ENCODE measurements around the gene THSD4. TPM values are rescaled to one million over a fixed set of nuclear protein-coding genes. Genes with fewer than 3 reads are reported as not detected.

THSD4 gene
- total RNA-seq, 2 experiments from 2014 or later: not detected

DNA sequence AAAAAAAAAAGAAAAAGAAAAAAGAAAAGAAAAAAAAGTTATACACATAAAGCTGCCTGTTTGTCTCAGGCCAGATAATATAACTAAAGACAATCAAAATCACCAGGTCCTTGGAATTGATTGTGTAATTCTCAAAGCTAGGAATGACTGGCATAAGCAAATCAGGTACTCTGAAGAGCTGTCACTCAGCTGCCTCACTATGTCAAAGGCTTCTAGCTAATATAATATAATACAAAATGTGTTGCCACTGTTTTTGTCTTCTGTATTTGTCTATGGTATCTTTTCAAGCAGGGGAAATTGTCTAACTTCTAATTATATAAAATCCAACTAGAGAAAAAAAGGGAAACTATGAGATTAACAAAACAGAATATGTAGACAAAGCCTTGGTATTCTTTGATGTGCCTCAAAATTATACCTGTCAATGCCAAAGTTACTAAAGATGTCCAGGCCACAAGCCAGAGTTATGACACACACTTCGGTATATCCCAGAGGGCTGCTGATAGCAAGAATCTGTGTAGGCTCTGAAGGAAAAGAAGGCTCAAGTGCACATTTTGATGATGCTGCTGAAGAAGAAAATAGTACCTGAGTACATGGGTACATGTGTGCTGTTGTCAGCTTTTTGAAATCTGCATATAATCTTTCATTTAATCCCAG lies 658.1 kb downstream of the THSD4 start:
- POLR2A ChIA-PET: interaction anchor here (0.6 kb wide), 1 partner anchor 36 kb away, joined by 3 read pairs; no protein-coding TSS in a partner anchor
- CTCF ChIA-PET: interaction anchor here (0.7 kb wide), 1 partner anchor 358 kb away, joined by 4 read pairs; no protein-coding TSS in a partner anchor

- CTCF ChIA-PET: no interaction called here
- POLR2A ChIA-PET: no interaction called here
These were observed 660.6 kb downstream of the THSD4 start for GRCh38 chr15:71775856-71776255.

DNA sequence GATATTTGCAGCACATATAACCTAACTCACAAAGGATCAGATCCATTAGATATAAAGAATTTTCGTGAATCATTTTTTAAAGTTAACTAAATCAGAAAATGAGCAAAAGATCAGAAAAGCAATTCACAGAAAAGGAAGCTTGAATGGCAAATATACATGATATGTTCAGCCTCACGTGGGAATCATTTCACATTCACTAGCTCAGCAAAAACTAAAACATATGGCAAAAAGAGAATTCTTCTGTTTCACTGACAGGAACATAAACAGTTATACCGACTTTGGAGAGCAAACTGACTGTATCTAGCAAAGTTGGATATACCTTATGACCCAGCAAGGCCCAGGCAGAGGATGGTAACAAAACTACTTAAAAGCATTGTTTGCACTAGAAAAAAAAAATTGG lies 661.0 kb downstream of the THSD4 start:
- POLR2A ChIA-PET: no interaction called here
- CTCF ChIA-PET: no interaction called here

- ChIA-PET POLR2A (no interaction called here), CTCF (interaction anchor here (1.4 kb wide), 1 partner anchor 379 kb away, joined by 5 read pairs; no protein-coding TSS in a partner anchor)
These were observed 662.1 kb downstream of the THSD4 start for GRCh38 chr15:71777216-71777943.

DNA sequence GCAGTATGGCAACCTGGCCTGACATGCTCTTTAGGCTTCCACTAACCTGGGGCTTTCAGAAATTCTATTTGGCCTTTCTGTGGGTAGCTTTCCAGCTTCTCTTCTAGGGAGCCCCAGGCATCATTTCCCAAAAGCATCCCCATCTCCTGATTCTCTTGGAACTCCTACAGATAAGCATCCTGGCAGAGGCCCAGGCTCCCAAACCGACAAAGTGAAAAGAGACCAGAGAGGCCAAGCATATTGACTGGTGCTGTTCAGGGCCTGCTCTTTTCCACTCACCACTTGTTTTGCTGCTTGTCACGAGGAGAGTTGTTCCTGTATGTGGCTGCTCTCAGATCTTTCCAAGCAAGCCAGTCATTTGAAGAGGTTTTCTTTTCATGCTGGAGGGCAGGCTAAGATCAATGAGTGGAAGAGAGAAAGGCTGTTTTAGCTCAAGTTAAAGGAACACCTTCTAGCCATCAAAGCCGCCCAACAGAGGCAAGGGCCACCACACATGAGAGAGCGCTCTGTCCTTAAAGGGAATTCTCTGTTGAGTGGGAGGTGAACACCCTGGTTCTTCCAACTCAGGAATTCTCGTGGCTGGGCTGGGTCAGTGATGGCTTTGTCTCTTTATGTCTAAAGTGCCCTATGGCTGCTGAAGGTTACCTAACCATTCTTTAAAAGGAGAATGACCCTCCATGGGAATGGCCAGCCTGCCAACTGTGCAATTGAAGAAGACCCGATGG lies 664.0 kb downstream of the THSD4 start:
- POLR2A ChIA-PET: no interaction called here
- CTCF ChIA-PET: interaction anchor here (1.4 to 2.3 kb wide), 2 partner anchors 377 kb away, joined by 5 to 7 read pairs; no protein-coding TSS in a partner anchor

- POLR2A ChIA-PET: no interaction called here
- CTCF ChIA-PET: interaction anchor here (0.6 to 2.3 kb wide), 5 partner anchors 21 to 376 kb away, joined by 3 to 8 read pairs (median 6); no protein-coding TSS in a partner anchor
These were observed 665.1 kb downstream of the THSD4 start for GRCh38 chr15:71780115-71780976.

- ChIA-PET CTCF (interaction anchor here (0.6 to 2.3 kb wide), 5 partner anchors 20 to 375 kb away, joined by 3 to 8 read pairs (median 6); no protein-coding TSS in a partner anchor), POLR2A (no interaction called here)
These were observed 666.1 kb downstream of the THSD4 start for GRCh38 chr15:71781179-71781964.

- POLR2A ChIA-PET: no interaction called here
- CTCF ChIA-PET: interaction anchor here (2.0 kb wide), 1 partner anchor 20 kb away, joined by 8 read pairs; no protein-coding TSS in a partner anchor
These were observed 666.6 kb downstream of the THSD4 start for GRCh38 chr15:71781965-71782265.

- POLR2A ChIA-PET: no interaction called here
- CTCF ChIA-PET: interaction anchor here (2.0 kb wide), 1 partner anchor 19 kb away, joined by 8 read pairs; no protein-coding TSS in a partner anchor
These were observed 667.3 kb downstream of the THSD4 start for GRCh38 chr15:71782422-71783165.

DNA sequence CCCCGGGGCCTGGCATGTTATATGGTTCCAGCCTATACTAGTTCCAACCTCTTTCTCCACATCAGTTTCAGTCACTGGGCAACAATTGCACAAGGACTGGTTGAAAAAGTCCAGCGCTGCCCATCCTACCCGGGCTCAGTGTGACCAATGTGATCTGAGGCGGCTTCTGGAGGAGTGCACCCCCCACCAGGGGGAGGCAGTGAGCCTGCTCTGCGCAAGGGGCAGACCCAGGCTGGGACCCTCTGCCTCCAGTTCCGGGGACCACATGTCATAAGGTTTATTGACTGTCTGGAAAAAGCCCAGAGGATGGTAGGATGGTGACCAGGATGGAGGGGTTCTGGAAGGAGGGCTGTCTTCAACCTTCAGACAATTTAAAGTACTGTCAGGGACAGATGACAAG lies 669.4 kb downstream of the THSD4 start:
- CTCF ChIA-PET: no interaction called here
- POLR2A ChIA-PET: no interaction called here

- CTCF ChIA-PET: no interaction called here
- POLR2A ChIA-PET: no interaction called here
These were observed 670.7 kb downstream of the THSD4 start for GRCh38 chr15:71785996-71786395.

GRCh38 chr15:71786673-71787072 lies 671.4 kb downstream of the THSD4 start:
- ChIA-PET POLR2A (no interaction called here), CTCF (no interaction called here)

DNA sequence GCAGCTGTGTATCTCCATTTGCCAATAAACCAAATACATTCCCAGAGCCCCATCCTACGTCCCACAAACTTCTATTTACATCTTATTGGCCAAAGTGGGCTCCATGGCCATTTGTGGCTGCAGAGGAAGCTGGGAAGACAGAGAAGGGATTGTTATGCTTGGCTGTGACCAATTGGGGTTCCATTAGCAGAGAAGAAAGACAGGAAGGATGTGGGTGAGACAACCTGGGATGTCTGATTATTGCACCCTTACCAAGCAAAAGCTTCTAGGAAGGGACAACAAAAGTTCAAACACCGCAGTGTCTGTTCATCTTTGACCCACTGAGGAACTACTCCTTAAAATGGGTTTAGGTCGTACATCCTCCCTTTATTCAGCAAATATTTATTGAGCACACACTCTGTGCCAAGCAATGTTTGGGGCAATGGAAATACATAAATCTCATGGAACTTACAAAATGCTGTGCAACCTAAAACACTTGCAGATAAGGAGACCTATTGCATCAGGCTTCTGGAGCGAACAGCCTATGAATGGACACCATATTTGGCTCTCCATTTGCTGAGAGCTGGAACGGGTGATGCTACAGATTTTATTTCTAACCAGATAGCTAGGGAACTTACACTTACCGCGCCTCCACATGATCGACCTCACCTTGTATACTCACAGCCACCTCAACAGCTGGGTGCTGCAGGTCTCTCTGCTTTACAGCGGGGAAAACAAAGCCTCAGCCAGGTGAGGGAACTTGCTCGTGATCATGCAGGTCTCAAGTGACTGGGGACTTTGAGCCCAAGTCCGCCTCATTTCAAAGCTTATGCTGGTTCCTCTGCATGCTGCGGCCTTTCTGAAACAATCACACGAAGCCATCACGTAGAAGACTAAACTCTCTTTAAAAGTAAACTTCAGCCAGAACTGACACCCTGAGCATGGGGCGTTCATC lies 673.6 kb downstream of the THSD4 start:
- CTCF ChIA-PET: interaction anchor here (1.4 kb wide), 1 partner anchor 16 kb away, joined by 3 read pairs; no protein-coding TSS in a partner anchor
- POLR2A ChIA-PET: no interaction called here

DNA sequence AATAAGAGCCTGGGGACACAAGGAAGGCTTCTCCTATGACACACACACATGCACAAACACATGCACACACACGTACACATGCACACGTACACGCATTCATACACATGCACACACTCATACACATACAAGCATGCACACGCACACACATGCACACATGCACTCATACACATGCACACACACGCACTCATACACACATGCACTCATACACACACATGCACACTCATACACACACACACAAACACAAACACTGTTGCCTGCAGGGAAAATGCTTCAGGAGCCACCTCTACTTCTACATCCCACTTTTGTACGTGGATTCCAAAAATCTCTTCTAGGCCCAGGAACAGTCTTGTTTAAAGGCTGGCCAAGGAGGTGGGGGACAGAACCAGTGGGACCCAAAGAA lies 674.3 kb downstream of the THSD4 start:
- POLR2A ChIA-PET: no interaction called here

GRCh38 chr15:71790081-71790480 lies 674.8 kb downstream of the THSD4 start:
- POLR2A ChIA-PET: no interaction called here

More for the DNA sequence above, 674.3 kb downstream of the THSD4 start:
- CTCF ChIA-PET: interaction anchor here (1.4 kb wide), 1 partner anchor 15 kb away, joined by 3 read pairs; no protein-coding TSS in a partner anchor

DNA sequence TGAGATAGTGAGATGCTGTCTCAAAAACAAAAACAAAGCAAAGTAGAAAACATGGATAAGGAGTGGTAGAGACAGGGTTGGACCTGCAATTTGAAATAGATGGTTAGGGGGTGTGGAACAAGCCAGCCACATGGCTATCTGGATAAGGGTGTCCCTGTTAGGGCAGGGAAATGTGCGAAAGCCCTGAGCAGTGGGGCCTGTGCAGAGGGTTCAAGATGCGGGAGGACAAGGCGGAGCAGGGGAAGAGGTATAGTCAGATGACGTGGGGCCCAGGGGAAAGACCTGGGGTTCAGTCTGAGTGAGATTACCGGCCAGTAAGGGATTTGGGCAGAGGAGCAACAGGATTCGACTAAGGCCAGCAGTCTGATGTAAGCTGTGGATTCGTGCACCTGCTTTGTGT lies 676.7 kb downstream of the THSD4 start:
- ChIA-PET CTCF (no interaction called here), POLR2A (no interaction called here)

More at GRCh38 chr15:71790081-71790480, 674.8 kb downstream of the THSD4 start:
- CTCF ChIA-PET: interaction anchor here (1.4 kb wide), 1 partner anchor 15 kb away, joined by 3 read pairs; no protein-coding TSS in a partner anchor

GRCh38 chr15:71792521-71792920 lies 677.2 kb downstream of the THSD4 start:
- CTCF ChIA-PET: no interaction called here
- POLR2A ChIA-PET: no interaction called here

All from activated CD8-positive, alpha-beta memory T cell treated with anti-CD3 and anti-CD28 coated beads for 36 hours (primary cell).